Tibial nerve (tissue), 4 donors: Measurements from ENCODE around the gene THOC6. TPM values are rescaled to one million over a fixed set of nuclear protein-coding genes. Genes with fewer than 3 reads are reported as not detected.

Source experiments
- DNase-seq, 2 donors: peaks; one replicate each; pipeline ENCODE4 v3.0.0-alpha.2; 2019; ENCODE audit warnings: low spot score in 2 of 2
- H3K27ac ChIP-seq, 4 donors: fragments of 200-600 bp; sonication (generic) in 3 of 4; one replicate each; pipeline ENCODE4 v1.5.1; 2017 to 2019; ENCODE audit warnings: mild to moderate bottlenecking in 1 of 4
- H3K27me3 ChIP-seq, 2 donors: fragments of 200-600 bp; sonication (generic) in 1 of 2; one replicate each; pipeline versions ENCODE4 v1.5.1 to v1.6.0; 2017 to 2019
- H3K36me3 ChIP-seq, 3 donors: fragments of 200-600 bp; sonication (generic); one replicate each; pipeline ENCODE4 v1.5.1; 2018 to 2019
- H3K4me1 ChIP-seq, 4 donors: fragments of 200-600 bp; sonication (generic) in 3 of 4; one replicate each; pipeline ENCODE4 v1.5.1; 2017 to 2019
- H3K4me3 ChIP-seq, 4 donors: fragments of 200-600 bp; sonication (generic) in 3 of 4; one replicate each; pipeline ENCODE4 v1.5.1; 2017 to 2019; ENCODE audit warnings: mild to moderate bottlenecking in 1 of 4, moderate library complexity in 1 of 4
- H3K9me3 ChIP-seq, 4 donors: fragments of 200-600 bp; sonication (generic) in 3 of 4; one replicate each; pipeline ENCODE4 v1.5.1; 2017 to 2019
- EP300 ChIP-seq, 2 donors: sonication (generic); formaldehyde crosslinking; IDR thresholded peaks; one replicate each; pipeline ENCODE4 v1.6.1; 2017; ENCODE audit warnings: antibody characterized with exemption in 2 of 2, mild to moderate bottlenecking in 1 of 2
- POLR2A ChIP-seq, 2 donors: fragments of 450-650 bp; IDR thresholded peaks; one replicate each; pipeline ENCODE4 v1.6.1; 2017; ENCODE audit warnings: antibody characterized with exemption in 2 of 2, mild to moderate bottlenecking in 2 of 2, moderate library complexity in 2 of 2
- WGBS, 2 donors: methylation state at CpG; one replicate each; pipeline ENCODE4 v1.1.5; 2018; 5-methylcytosine and 5-hydroxymethylcytosine counted together
- total RNA-seq, 4 donors: library from RNA; depleted of rRNA; stranded (reverse); fragments of >200 nt; gene quantifications; one replicate each; pipeline ENCODE4 v1.1.0, GENCODE V29; 2016
- TF ChIP-seq, protein P1 (sequence below), 5 experiments: fragments of 200-600 bp in 3 of 5; fragments of 450-650 bp in 2 of 5; sonication (generic) in 3 of 5; IDR thresholded peaks; one replicate each; pipeline ENCODE4 v1.5.1; 2016 to 2019; ENCODE audit warnings: antibody characterized with exemption in 5 of 5, mild to moderate bottlenecking in 3 of 5, moderate library complexity in 2 of 5

THOC6 gene
- total RNA-seq, 4 donors from 2014 or later: 12.2 to 28.5 (median 18.0) TPM

DNA sequence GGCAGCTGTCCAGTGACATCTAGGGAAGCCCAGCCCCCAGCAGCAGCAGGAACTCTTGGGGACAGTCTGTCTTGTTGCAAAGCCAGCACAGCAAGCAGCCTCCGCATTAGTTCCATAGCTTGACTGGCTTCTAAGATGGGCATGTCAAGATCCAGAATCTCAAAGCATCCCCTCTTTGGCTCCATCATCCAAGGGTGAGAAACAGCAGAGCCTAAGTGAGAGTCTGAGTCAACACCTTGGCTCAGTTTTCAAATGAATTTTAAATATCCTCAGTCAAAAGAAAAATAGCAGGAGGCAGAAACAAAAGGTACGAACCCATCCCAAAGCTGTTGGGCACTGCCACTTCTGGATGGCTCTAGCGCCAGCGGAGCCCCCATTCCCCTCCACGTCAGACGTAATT lies 8.9 kb upstream of the THOC6 start:
- no peak for TF ChIP-seq EP300 (IDR thresholded peaks at IDR 0.05)
- no peak for TF ChIP-seq POLR2A (IDR thresholded peaks at IDR 0.05)
- TF ChIP-seq, protein P1, sequence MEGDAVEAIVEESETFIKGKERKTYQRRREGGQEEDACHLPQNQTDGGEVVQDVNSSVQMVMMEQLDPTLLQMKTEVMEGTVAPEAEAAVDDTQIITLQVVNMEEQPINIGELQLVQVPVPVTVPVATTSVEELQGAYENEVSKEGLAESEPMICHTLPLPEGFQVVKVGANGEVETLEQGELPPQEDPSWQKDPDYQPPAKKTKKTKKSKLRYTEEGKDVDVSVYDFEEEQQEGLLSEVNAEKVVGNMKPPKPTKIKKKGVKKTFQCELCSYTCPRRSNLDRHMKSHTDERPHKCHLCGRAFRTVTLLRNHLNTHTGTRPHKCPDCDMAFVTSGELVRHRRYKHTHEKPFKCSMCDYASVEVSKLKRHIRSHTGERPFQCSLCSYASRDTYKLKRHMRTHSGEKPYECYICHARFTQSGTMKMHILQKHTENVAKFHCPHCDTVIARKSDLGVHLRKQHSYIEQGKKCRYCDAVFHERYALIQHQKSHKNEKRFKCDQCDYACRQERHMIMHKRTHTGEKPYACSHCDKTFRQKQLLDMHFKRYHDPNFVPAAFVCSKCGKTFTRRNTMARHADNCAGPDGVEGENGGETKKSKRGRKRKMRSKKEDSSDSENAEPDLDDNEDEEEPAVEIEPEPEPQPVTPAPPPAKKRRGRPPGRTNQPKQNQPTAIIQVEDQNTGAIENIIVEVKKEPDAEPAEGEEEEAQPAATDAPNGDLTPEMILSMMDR (IDR thresholded peaks at IDR 0.05): no peak
- H3K27me3 ChIP-seq: peaks cover 0 to 67% of the 10 kb centered on the region in 2 donors
- peaks cover 0 to 17% (median 5%) of the 10 kb centered on the region in 4 donors for H3K4me1 ChIP-seq
- no peak for DNase-seq
- no peaks in the 10 kb centered on the region for H3K36me3 ChIP-seq
- no peak overlapping the region for H3K4me3 ChIP-seq
- H3K9me3 ChIP-seq: no peaks in the 10 kb centered on the region
- 78 to 88% methylated on average over 6 of the region's 6 CpGs for WGBS, 2 donors
- H3K27ac ChIP-seq: no peak overlapping the region

DNA sequence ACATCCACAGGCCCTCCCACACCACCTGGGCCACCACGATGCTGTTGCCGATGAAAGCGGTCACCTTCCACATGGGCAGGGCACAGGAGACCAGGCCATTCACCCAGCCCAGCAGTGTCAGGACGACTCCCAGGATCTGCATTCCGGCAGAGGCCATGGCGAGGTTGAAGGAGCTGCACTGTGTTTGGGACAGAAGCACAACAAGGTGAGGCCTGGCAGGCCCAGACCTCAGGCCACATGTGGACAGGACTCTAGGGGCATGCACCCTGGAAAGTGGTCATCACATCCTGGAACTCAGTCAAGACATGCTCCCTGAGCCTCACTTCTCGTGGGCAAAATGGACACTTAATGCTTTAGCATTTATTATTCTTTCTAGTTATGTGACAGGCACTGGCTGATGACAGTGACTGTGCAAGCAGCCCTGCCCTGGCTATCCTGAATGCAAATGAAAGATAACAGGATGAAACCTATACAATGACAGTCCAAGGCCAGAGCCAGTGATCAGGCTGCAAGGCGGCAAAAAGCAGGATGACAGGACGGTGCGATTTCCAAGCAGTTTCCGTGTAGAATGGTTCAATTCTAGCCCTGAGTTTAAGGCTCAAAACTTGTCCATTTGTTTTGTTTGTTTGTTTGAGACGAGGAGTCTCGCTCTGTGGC lies 7.8 kb upstream of the THOC6 start:
- DNase-seq: no peak
- Histone ChIP-seq H3K27ac (no peak overlapping the region), H3K9me3 (no peaks in the 10 kb centered on the region), H3K36me3 (no peaks in the 10 kb centered on the region), H3K4me1 (peaks cover 0 to 26% (median 7%) of the 10 kb centered on the region in 4 donors), H3K4me3 (no peak overlapping the region), H3K27me3 (peaks cover 0 to 58% of the 10 kb centered on the region in 2 donors)
- TF ChIP-seq EP300 (IDR thresholded peaks at IDR 0.05) (no peak), POLR2A (IDR thresholded peaks at IDR 0.05) (no peak)
- WGBS, 2 donors: 75 to 83% methylated on average over 11 to 13 of the region's 13 CpGs

DNA sequence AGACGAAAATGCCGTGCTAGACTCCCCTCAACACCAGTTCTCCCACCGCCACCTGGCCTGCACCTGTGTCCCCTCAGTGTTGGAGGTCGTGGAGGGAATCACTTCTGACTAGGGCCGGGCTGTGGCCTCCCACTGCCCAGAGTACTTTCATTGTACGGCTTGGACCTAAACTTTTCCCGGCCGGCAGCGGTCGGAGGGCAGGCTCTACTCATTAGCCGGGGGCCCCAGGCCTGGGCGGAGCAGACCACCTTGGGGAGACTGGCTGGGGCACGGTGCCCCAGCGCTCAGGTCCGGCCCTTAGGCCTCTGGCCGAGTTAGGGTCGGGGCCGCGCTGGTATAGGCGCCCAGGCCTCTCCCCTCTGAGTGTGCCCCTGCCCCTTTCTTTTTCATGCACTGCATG lies 6.5 kb upstream of the THOC6 start:
- H3K4me1 ChIP-seq: peaks cover 0 to 40% (median 18%) of the 10 kb centered on the region in 4 donors
- no peak for DNase-seq
- H3K9me3 ChIP-seq: no peaks in the 10 kb centered on the region
- WGBS, 2 donors: 43 to 58% methylated on average over 12 to 18 of the region's 20 CpGs
- no peak overlapping the region for H3K27ac ChIP-seq
- TF ChIP-seq POLR2A (IDR thresholded peaks at IDR 0.05) (no peak), EP300 (IDR thresholded peaks at IDR 0.05) (no peak)
- TF ChIP-seq, protein P1 (IDR thresholded peaks at IDR 0.05): no peak
- peaks cover 0 to 44% of the 10 kb centered on the region in 2 donors for H3K27me3 ChIP-seq
- H3K36me3 ChIP-seq: no peaks in the 10 kb centered on the region
- H3K4me3 ChIP-seq: no peak overlapping the region

DNA sequence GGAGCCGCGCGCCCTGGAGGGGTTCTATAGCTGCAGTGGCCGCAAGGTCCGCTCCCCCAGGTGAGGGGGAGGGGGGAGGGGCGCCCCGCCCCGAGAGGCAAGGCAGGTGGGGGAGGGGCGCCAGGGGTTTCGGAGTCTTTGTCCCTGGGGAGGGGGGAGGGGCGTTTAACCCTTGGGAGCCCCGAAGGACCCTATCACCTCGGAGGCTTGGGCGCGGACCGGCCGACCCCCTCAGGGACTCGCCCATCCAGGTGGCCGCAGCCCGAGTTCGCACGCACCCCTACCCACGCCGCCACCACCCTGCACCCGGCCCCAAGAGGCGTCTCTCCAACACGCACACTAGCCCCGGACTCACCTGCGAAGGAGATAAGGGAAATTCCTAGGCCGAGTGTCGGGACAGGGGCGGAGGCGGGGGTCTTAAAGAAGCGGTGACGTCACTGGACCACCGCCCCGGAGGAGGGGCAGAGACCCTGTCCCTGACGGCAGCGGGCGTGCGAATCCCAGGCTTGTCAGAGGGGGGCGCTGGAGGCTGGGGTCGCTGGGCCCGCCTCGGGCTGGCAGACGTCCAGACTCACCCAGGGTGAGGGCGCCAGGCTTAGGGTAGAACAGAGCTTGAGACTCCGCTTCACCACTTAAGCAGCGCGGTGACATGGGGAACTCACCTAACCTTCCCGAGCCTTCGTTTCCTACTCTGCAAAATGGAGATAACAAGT lies 5.9 kb upstream of the THOC6 start, which contains the start of gene CLDN6:
Gene CLDN6, minus strand, starts transcription at position 390 of the 713 bp plus-strand sequence. CDS start 2,162 bp downstream, outside the sequence.
- Histone ChIP-seq H3K9me3 (no peaks in the 10 kb centered on the region), H3K27ac (no peak within 1 kb of the TSS), H3K4me3 (no peak within 1 kb of the TSS), H3K27me3 (peaks cover 0 to 38% of the 10 kb centered on the region in 2 donors), H3K36me3 (no peaks in the 10 kb centered on the region), H3K4me1 (peaks cover 0 to 46% (median 24%) of the 10 kb centered on the region in 4 donors)
- TF ChIP-seq POLR2A (IDR thresholded peaks at IDR 0.05) (no peak), EP300 (IDR thresholded peaks at IDR 0.05) (no peak)
- TF ChIP-seq, protein P1 (IDR thresholded peaks at IDR 0.05): no peak
- WGBS, 2 donors: 5 to 11% methylated on average over 12 to 52 of the region's 52 CpGs
- DNase-seq: no peak

DNA sequence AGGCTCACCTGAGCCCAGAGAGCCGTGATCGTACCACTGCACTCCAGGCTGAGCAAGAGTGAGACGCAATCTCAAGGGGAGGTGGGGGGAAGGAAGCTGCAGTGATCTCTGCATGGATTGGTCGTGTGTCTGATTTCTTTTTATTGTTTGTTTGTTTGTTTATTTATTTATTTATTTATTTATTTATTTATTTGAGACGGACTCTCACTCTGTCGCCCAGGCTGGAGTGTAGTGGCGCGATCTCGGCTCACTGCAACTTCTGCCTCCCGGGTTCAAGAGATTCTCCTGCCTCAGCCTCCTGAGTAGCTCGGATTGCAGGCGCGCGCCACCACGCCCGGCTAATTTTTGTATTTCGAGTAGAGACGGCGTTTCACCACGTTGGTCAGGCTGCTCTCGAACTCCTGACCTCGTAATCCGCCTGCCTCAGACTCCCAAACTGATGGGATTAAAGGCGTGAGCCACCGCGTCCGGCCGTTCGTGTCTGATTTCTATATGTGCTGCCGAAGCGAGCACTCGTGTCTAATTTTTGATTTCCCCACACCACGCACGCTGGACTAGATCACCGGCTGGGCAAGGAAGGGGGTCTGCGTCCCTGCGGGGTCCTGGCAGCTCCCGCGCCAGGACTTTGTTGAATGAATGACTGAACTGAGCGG lies 4.1 kb upstream of the THOC6 start:
- H3K27me3 ChIP-seq: peaks cover 0 to 23% of the 10 kb centered on the region in 2 donors
- no peaks in the 10 kb centered on the region for H3K36me3 ChIP-seq
- TF ChIP-seq EP300 (IDR thresholded peaks at IDR 0.05) (no peak), POLR2A (IDR thresholded peaks at IDR 0.05) (no peak)
- TF ChIP-seq, protein P1 (IDR thresholded peaks at IDR 0.05): no peak
- no peak for DNase-seq
- peak overlapping the region in 1 of 4 donors; percentile 97 for H3K27ac ChIP-seq
- H3K4me1 ChIP-seq: peaks cover 0 to 59% (median 31%) of the 10 kb centered on the region in 4 donors
- WGBS, 2 donors: 41 to 45% methylated on average over 29 to 35 of the region's 40 CpGs
- H3K4me3 ChIP-seq: peak overlapping the region; percentile 42 to 65 (median 63)
- H3K9me3 ChIP-seq: no peaks in the 10 kb centered on the region
